Measurements from ENCODE around the gene RDH16.
"Not testable (repeated sequence)": the region's sequence is repeated elsewhere in the genome, so short reads cannot be mapped to it uniquely, and the experiment has no call there.

The RDH16 gene

DNA sequence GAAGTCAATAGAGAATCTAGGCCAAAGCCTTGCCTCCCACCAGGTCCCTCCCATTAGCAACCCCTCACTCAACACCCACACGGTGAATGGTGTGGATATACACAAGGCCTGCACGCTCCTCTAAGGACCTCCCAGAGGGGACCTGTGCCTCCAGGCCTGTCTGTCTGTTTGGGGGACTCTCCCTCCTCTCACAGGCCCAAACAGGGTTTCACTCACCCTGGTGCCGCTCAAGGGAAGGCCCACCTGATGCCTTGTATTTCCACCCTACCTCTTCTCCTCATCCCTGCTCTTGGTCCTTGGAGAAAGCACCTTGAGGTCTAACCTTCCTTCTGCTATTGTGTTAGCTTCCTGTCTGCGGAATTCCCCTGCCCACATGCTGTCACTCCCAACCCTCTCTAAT is 27.6 kb downstream of the RDH16 start:
- no peak overlapping the region for H3K27ac ChIP-seq
- no peak for DNase-seq (ENCODE audit: low read depth, low spot score)

DNA sequence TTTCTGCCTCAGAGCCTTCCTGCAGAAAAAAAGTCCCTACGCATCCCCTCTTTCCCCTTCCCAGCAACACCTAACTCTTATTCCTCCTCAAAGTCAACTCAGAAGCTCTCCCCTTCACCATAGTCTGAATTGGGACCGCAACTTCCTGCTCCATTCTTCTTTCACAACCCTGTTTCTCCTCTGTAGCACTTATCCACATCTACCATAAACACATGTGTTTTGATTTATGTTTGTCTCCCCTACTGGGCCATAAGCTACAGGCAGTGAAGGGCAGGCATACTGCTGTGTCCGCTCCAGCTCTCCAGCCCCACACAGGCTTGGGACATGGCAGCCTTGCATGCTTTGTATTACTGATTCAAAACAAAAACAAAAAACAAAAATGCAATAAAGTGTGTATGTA is 29.1 kb downstream of the RDH16 start:
- no peak for DNase-seq (ENCODE audit: low read depth, low spot score)
- no peak overlapping the region for H3K27ac ChIP-seq

- no peak overlapping the region for H3K27ac ChIP-seq
These were observed 30.1 kb downstream of the RDH16 start for GRCh38 chr12:56927281-56927680.

GRCh38 chr12:56922031-56922430 is 35.4 kb downstream of the RDH16 start:
- DNase-seq (ENCODE audit: low read depth, low spot score): no peak
- no peak overlapping the region for H3K27ac ChIP-seq

More at GRCh38 chr12:56927281-56927680, 30.1 kb downstream of the RDH16 start:
- no peak for DNase-seq (ENCODE audit: low read depth, low spot score)

DNA sequence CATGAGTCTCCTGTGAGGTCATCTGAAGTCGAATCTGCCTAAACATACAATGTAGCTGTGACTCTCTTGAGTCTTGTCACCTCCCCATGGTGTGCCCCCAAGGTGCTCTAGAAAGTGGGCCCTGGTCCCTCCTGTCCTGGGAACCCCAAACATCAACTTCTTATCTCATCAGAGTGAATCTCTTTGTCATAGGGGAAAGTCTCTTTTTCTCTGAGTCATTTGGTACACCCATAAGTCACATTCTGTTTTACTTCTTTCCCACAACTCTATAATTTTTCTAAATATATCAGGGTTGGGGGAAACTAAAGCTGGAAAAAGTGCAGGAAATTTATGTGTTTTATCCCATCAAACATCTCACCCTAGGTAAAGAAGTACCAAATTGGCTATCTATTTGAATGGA is 36.1 kb downstream of the RDH16 start:
- DNase-seq (ENCODE audit: low read depth, low spot score): no peak
- no peak overlapping the region for H3K27ac ChIP-seq

DNA sequence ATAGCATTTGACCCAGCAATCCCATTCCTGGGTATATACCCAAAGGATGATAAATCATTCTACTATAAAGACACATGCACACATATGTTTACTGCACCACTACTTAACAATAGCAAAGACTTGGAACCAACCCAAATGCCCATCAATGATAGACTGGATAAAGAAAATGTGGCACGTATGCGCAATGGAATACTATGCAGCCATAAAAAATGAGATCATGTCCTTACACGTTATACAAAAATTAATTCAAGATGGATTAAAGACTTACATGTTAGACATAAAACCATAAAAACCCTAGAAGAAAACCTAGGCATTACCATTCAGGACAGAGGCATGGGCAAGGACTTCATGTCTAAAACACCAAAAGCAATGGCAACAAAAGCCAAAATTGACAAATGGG is 39.3 kb downstream of the RDH16 start:
- not testable (repeated sequence) for DNase-seq (ENCODE audit: low read depth, low spot score); H3K27ac ChIP-seq

- DNase-seq (ENCODE audit: low read depth, low spot score): no peak
- H3K27ac ChIP-seq: no peak overlapping the region
These were observed 40.4 kb downstream of the RDH16 start for GRCh38 chr12:56916996-56917333.

DNA sequence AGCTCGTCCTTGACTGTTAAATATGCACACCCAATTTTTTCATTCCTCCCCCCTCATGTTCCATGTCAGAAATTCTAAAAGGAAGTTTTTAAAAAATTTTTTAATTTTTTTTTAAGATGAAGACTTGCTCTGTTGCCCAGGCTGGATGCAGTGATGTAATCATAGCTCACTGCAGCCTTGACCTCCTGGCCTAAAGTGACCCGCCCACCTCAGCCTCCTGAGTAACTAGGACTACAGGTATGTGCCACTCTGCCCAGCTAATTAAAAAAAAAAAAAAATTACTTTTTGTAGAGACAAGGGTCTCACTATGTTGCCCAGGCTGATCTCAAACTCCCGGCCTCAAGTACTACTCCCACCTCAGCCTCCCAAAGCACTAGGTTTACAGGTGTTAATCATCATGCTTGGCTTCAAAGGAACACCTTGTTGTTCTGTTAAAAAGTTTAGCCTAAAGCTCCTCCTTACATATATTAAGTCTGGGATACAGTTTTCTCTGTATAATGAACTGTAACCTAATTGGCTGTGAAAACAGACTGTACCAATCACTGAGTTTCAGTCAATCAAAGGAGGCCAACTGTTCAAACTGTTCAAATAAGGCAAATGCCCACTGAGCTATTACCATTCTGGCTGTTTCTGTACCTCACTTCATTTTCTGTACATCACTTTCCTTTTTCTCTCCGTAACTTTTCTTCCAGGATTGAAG is 41.0 kb downstream of the RDH16 start:
- H3K27ac ChIP-seq: no peak overlapping the region
- DNase-seq (ENCODE audit: low read depth, low spot score): no peak

GRCh38 chr12:56914724-56915123 is 42.7 kb downstream of the RDH16 start:
- DNase-seq (ENCODE audit: low read depth, low spot score): no peak
- no peak overlapping the region for H3K27ac ChIP-seq

- no peak overlapping the region for H3K27ac ChIP-seq
- DNase-seq (ENCODE audit: low read depth, low spot score): no peak
These were observed 43.2 kb downstream of the RDH16 start for GRCh38 chr12:56914256-56914655.

DNA sequence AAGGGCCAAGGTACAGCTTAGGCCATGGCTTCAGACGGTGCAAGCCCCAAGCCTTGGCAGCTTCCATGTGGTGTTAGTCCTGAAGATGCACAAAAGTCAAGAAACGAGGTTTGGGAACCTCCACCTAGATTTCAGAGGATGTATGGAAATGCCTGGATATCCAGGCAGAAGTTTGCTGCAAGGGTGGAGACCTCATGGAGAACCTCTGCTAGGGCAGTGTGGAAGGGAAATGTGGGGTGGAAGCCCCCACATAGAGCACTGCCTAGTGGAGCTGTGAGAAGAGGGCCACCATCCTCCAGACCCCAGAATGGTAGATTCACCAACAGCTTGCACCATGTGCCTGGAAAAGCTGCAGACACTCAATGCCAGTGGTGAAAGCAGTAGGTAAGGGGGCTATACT is 48.0 kb downstream of the RDH16 start:
- DNase-seq (ENCODE audit: low read depth, low spot score); H3K27ac ChIP-seq: not testable (repeated sequence)

DNA sequence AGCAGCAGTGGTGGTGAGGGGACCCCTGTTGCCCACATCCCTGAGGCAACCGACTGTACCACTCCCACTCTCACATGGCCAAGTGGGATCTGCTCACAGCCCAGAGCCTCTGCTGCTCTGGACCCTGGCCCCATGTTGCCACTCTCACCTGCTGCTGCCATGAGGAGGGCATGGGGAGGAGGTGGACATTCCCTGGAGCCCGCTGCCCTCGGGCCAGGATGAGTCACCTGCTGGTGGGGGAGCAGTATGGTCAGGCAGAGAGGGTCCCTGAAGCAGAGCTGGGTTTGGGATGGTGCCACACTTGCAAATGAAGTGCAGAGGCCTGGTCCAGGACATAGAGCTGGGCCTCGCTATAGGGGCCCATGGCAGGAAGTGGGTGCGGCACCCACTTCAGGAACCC is 49.3 kb downstream of the RDH16 start:
- no peak overlapping the region for H3K27ac ChIP-seq
- no peak for DNase-seq (ENCODE audit: low read depth, low spot score)

- no peak overlapping the region for H3K27ac ChIP-seq
- no peak for DNase-seq (ENCODE audit: low read depth, low spot score)
These were observed 51.6 kb downstream of the RDH16 start for GRCh38 chr12:56905852-56906251.

DNA sequence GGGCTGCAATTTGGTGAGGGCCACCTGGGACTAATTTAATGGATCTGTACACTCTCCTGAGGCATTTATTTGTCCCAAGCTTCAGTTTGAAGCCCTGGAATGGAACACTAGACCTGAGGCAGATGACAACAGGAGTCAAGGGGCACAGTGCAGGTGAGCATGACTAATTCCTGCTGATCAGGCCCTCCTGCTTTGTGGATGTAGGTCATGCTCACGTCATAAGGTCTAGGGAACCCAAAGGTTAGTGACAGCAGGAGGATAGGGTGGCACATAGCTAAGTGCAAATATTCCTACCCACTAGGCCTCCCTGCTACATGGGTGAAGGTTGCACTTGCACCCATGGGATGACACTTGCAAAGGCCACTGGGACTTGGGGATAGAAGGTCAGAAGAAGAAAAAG is 54.0 kb downstream of the RDH16 start:
- DNase-seq (ENCODE audit: low read depth, low spot score): no peak
- H3K27ac ChIP-seq: no peak overlapping the region
